Hepatocyte (in vitro differentiated cells): ENCODE data around the gene AFAP1L2.

ENCODE experiments used
- EZH2phosphoT487 ChIP-seq: fragments of 200-600 bp; sonication (generic); IDR thresholded peaks from one replicate; pipeline ENCODE4 v1.6.1; 2018; ENCODE audit warnings: antibody characterized with exemption, mild to moderate bottlenecking, low read depth, moderate library complexity; ENCODE audit not compliant: unreplicated experiment, severe bottlenecking
- TF ChIP-seq, protein P1 (sequence below): fragments of 200-600 bp; sonication (generic); IDR thresholded peaks from 2 replicates; pipeline ENCODE4 v1.5.1; 2016; ENCODE audit warnings: antibody characterized with exemption, mild to moderate bottlenecking; ENCODE audit not compliant: poor library complexity

DNA sequence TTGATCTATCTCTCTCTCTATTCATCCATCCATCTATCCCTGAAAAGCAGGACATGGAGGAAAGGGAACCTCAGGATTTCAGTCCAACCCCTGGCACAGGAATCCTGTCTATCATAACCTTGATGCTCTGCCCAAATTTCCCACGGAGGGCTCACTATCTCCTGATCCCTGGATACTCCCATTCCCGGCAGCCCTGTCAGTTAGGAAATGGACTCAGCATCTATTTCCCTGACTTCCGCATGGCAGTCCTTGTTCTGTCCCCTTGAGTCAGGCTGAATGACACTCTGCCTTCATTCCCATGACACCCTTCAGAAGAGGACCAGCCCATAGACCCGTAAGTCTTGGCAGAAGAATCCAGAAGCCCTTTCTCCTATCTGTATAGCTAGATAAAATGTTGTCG, 87.6 kb downstream of the AFAP1L2 start:
- TF ChIP-seq, protein P1, sequence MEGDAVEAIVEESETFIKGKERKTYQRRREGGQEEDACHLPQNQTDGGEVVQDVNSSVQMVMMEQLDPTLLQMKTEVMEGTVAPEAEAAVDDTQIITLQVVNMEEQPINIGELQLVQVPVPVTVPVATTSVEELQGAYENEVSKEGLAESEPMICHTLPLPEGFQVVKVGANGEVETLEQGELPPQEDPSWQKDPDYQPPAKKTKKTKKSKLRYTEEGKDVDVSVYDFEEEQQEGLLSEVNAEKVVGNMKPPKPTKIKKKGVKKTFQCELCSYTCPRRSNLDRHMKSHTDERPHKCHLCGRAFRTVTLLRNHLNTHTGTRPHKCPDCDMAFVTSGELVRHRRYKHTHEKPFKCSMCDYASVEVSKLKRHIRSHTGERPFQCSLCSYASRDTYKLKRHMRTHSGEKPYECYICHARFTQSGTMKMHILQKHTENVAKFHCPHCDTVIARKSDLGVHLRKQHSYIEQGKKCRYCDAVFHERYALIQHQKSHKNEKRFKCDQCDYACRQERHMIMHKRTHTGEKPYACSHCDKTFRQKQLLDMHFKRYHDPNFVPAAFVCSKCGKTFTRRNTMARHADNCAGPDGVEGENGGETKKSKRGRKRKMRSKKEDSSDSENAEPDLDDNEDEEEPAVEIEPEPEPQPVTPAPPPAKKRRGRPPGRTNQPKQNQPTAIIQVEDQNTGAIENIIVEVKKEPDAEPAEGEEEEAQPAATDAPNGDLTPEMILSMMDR: no peak
- TF ChIP-seq EZH2phosphoT487: no peak
